Transverse colon (tissue), 4 donors: ENCODE measurements around the gene RAP1GAP2.

ENCODE experiments used
- EP300 ChIP-seq: sonication (generic); formaldehyde crosslinking; IDR thresholded peaks from one replicate; pipeline ENCODE4 v1.6.1; 2017; ENCODE audit warnings: antibody characterized with exemption, low read depth
- POLR2A ChIP-seq: fragments of 450-650 bp; IDR thresholded peaks from one replicate; pipeline ENCODE4 v1.6.1; 2016; ENCODE audit warnings: antibody characterized with exemption, mild to moderate bottlenecking, moderate library complexity
- POLR2AphosphoS5 ChIP-seq, 3 donors: sonication (generic); formaldehyde crosslinking; IDR thresholded peaks; one replicate each; pipeline ENCODE4 v1.6.1; 2016; ENCODE audit warnings: antibody characterized with exemption in 3 of 3
- TF ChIP-seq, protein P1 (sequence below), 5 experiments: fragments of 200-600 bp in 3 of 5; fragments of 450-650 bp in 2 of 5; sonication (generic) in 3 of 5; IDR thresholded peaks; 1 replicate in 2 of 5; 2 replicates in 3 of 5; pipeline ENCODE4 v1.5.1; 2016 to 2017; ENCODE audit warnings: antibody characterized with exemption in 5 of 5, inconsistent platforms in 3 of 5, mild to moderate bottlenecking in 2 of 5, moderate library complexity in 1 of 5

- TF ChIP-seq, protein P1, sequence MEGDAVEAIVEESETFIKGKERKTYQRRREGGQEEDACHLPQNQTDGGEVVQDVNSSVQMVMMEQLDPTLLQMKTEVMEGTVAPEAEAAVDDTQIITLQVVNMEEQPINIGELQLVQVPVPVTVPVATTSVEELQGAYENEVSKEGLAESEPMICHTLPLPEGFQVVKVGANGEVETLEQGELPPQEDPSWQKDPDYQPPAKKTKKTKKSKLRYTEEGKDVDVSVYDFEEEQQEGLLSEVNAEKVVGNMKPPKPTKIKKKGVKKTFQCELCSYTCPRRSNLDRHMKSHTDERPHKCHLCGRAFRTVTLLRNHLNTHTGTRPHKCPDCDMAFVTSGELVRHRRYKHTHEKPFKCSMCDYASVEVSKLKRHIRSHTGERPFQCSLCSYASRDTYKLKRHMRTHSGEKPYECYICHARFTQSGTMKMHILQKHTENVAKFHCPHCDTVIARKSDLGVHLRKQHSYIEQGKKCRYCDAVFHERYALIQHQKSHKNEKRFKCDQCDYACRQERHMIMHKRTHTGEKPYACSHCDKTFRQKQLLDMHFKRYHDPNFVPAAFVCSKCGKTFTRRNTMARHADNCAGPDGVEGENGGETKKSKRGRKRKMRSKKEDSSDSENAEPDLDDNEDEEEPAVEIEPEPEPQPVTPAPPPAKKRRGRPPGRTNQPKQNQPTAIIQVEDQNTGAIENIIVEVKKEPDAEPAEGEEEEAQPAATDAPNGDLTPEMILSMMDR (IDR thresholded peaks at IDR 0.05), result no peak
- TF ChIP-seq EP300 (no peak), POLR2A (no peak), POLR2AphosphoS5 (IDR thresholded peaks at IDR 0.05) (no peak)
These were observed 45.5 kb upstream of the RAP1GAP2 start for GRCh38 chr17:2750721-2751120.
